ENCODE data around the gene ICA1L.

The ICA1L gene

DNA sequence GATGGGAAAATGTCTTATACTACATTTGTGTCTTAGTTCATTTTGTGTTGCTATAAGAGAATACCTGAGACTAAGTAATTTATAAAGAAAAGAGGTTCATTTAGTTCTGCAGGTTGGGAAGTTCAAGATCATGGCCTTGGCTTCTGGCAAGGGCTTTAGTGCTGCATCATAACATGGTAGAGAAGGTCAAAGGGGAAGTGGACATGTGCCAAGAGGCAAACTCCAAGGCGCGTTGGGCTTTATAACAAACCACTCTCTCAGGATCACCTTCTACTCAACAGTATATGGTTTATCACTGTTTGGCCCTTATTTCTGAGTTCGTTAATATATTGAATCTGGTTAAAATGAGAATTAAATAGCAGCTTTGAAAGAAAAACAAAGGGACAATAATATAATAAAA lies 58.2 kb downstream of the ICA1L start:
- TF ChIP-seq ZNF664 (tag by site-specific recombination; IDR thresholded peaks at IDR 0.05) (no peak), ZNF660 (tag by site-specific recombination; IDR thresholded peaks at IDR 0.05) (no peak), BCL11A (tag by site-specific recombination; IDR thresholded peaks at IDR 0.05; ENCODE audit: low read depth) (no peak), ZNF777 (tag by site-specific recombination; IDR thresholded peaks at IDR 0.05; ENCODE audit: borderline replicate concordance) (no peak), OSR2 (tag by site-specific recombination; IDR thresholded peaks at IDR 0.05) (no peak)
- TF ChIP-seq, protein P1, sequence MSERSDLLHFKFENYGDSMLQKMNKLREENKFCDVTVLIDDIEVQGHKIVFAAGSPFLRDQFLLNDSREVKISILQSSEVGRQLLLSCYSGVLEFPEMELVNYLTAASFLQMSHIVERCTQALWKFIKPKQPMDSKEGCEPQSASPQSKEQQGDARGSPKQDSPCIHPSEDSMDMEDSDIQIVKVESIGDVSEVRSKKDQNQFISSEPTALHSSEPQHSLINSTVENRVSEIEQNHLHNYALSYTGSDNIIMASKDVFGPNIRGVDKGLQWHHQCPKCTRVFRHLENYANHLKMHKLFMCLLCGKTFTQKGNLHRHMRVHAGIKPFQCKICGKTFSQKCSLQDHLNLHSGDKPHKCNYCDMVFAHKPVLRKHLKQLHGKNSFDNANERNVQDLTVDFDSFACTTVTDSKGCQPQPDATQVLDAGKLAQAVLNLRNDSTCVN (tag by site-specific recombination; optimal IDR thresholded peaks at IDR 0.05): no peak
- TF ChIP-seq, protein P2, sequence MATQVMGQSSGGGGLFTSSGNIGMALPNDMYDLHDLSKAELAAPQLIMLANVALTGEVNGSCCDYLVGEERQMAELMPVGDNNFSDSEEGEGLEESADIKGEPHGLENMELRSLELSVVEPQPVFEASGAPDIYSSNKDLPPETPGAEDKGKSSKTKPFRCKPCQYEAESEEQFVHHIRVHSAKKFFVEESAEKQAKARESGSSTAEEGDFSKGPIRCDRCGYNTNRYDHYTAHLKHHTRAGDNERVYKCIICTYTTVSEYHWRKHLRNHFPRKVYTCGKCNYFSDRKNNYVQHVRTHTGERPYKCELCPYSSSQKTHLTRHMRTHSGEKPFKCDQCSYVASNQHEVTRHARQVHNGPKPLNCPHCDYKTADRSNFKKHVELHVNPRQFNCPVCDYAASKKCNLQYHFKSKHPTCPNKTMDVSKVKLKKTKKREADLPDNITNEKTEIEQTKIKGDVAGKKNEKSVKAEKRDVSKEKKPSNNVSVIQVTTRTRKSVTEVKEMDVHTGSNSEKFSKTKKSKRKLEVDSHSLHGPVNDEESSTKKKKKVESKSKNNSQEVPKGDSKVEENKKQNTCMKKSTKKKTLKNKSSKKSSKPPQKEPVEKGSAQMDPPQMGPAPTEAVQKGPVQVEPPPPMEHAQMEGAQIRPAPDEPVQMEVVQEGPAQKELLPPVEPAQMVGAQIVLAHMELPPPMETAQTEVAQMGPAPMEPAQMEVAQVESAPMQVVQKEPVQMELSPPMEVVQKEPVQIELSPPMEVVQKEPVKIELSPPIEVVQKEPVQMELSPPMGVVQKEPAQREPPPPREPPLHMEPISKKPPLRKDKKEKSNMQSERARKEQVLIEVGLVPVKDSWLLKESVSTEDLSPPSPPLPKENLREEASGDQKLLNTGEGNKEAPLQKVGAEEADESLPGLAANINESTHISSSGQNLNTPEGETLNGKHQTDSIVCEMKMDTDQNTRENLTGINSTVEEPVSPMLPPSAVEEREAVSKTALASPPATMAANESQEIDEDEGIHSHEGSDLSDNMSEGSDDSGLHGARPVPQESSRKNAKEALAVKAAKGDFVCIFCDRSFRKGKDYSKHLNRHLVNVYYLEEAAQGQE (tag by site-specific recombination; IDR thresholded peaks at IDR 0.05): no peak
- CTCF ChIA-PET: no interaction called here
- POLR2A ChIA-PET: no interaction called here
- Histone ChIP-seq H3K36me3 (ENCODE audit: control insufficient read depth in 2 of 2, insufficient read depth in 1 of 2, low read length in 2 of 2) (peaks cover 0 to 11% of the 10 kb centered on the region in 2 experiments; a peak in 1 of 3 replicates), H3K27ac (ENCODE audit: extremely low read depth, low read depth, low read length) (no peak overlapping the region), H3K4me3 (ENCODE audit: low read depth, low read length) (no peak overlapping the region), H3K9me3 (ENCODE audit: control insufficient read depth, insufficient read depth, low read depth, low read length) (no peaks in the 10 kb centered on the region), H3K4me1 (ENCODE audit: control insufficient read depth, insufficient read depth, low read length) (no peaks in the 10 kb centered on the region)

DNA sequence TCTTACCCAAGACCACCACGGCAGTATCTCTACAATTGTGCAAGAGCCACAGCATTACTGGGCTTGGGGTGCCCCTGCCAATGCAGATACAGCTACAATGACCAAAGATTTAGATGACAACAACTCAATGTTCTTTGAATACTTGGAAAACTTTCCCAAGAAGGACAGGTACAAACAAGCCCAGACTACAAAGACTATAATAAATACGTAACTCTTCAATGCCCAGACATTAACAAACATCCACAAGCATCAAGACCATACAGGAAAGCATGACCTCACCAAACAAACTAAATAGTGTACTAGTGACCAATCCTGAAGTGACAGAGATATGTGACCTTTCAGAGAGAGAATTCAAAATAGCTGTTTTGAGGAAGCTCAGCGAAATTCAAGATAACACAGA lies 62.8 kb downstream of the ICA1L start:
- H3K9me3 ChIP-seq (ENCODE audit: control insufficient read depth, insufficient read depth, low read depth, low read length): no peaks in the 10 kb centered on the region
- POLR2A ChIA-PET: interaction anchor here (0.8 kb wide), 1 partner anchor 12 kb away, joined by 4 read pairs; no protein-coding TSS in a partner anchor
- peaks cover 0 to 4% of the 10 kb centered on the region in 2 experiments; a peak in 1 of 3 replicates for H3K36me3 ChIP-seq (ENCODE audit: control insufficient read depth in 2 of 2, insufficient read depth in 1 of 2, low read length in 2 of 2)
- no peak overlapping the region for H3K4me3 ChIP-seq (ENCODE audit: low read depth, low read length)
- no peak overlapping the region for H3K27ac ChIP-seq (ENCODE audit: extremely low read depth, low read depth, low read length)
- H3K4me1 ChIP-seq (ENCODE audit: control insufficient read depth, insufficient read depth, low read length): no peaks in the 10 kb centered on the region
- CTCF ChIA-PET: no interaction called here
- TF ChIP-seq, protein P3, sequence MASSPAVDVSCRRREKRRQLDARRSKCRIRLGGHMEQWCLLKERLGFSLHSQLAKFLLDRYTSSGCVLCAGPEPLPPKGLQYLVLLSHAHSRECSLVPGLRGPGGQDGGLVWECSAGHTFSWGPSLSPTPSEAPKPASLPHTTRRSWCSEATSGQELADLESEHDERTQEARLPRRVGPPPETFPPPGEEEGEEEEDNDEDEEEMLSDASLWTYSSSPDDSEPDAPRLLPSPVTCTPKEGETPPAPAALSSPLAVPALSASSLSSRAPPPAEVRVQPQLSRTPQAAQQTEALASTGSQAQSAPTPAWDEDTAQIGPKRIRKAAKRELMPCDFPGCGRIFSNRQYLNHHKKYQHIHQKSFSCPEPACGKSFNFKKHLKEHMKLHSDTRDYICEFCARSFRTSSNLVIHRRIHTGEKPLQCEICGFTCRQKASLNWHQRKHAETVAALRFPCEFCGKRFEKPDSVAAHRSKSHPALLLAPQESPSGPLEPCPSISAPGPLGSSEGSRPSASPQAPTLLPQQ (tag by site-specific recombination; IDR thresholded peaks at IDR 0.05): no peak
- no peak for TF ChIP-seq ZNF211 (tag by site-specific recombination; IDR thresholded peaks at IDR 0.05; ENCODE audit: low read depth)
- TF ChIP-seq OSR2 (tag by site-specific recombination; IDR thresholded peaks at IDR 0.05): no peak
- TF ChIP-seq, protein P4, sequence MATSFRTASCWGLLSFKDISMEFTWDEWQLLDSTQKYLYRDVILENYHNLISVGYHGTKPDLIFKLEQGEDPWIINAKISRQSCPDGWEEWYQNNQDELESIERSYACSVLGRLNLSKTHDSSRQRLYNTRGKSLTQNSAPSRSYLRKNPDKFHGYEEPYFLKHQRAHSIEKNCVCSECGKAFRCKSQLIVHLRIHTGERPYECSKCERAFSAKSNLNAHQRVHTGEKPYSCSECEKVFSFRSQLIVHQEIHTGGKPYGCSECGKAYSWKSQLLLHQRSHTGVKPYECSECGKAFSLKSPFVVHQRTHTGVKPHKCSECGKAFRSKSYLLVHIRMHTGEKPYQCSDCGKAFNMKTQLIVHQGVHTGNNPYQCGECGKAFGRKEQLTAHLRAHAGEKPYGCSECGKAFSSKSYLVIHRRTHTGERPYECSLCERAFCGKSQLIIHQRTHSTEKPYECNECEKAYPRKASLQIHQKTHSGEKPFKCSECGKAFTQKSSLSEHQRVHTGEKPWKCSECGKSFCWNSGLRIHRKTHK (tag by site-specific recombination; IDR thresholded peaks at IDR 0.05): no peak
- no peak for TF ChIP-seq ZNF202 (tag by site-specific recombination; IDR thresholded peaks at IDR 0.05; ENCODE audit: borderline replicate concordance)
- no peak for TF ChIP-seq ZNF239 (tag by site-specific recombination; IDR thresholded peaks at IDR 0.05)
- no peak for TF ChIP-seq ZNF391 (tag by site-specific recombination; IDR thresholded peaks at IDR 0.05; ENCODE audit: borderline replicate concordance, low read depth)
- TF ChIP-seq ZNF114 (tag by site-specific recombination; IDR thresholded peaks at IDR 0.05): no peak
- TF ChIP-seq ZNF548 (tag by site-specific recombination; IDR thresholded peaks at IDR 0.05): no peak
- TF ChIP-seq, protein P5, sequence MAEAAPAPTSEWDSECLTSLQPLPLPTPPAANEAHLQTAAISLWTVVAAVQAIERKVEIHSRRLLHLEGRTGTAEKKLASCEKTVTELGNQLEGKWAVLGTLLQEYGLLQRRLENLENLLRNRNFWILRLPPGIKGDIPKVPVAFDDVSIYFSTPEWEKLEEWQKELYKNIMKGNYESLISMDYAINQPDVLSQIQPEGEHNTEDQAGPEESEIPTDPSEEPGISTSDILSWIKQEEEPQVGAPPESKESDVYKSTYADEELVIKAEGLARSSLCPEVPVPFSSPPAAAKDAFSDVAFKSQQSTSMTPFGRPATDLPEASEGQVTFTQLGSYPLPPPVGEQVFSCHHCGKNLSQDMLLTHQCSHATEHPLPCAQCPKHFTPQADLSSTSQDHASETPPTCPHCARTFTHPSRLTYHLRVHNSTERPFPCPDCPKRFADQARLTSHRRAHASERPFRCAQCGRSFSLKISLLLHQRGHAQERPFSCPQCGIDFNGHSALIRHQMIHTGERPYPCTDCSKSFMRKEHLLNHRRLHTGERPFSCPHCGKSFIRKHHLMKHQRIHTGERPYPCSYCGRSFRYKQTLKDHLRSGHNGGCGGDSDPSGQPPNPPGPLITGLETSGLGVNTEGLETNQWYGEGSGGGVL (tag by site-specific recombination; IDR thresholded peaks at IDR 0.05): no peak
- no peak for TF ChIP-seq FEZF1 (tag by site-specific recombination; IDR thresholded peaks at IDR 0.05)
- TF ChIP-seq ZNF48 (tag by site-specific recombination; IDR thresholded peaks at IDR 0.05): no peak
- no peak for TF ChIP-seq ZNF404 (tag by site-specific recombination; IDR thresholded peaks at IDR 0.05)
- no peak for TF ChIP-seq SP7 (tag by site-specific recombination; IDR thresholded peaks at IDR 0.05)
- no peak for TF ChIP-seq ZNF132 (tag by site-specific recombination; IDR thresholded peaks at IDR 0.05; ENCODE audit: borderline replicate concordance)
- TF ChIP-seq, protein P6, sequence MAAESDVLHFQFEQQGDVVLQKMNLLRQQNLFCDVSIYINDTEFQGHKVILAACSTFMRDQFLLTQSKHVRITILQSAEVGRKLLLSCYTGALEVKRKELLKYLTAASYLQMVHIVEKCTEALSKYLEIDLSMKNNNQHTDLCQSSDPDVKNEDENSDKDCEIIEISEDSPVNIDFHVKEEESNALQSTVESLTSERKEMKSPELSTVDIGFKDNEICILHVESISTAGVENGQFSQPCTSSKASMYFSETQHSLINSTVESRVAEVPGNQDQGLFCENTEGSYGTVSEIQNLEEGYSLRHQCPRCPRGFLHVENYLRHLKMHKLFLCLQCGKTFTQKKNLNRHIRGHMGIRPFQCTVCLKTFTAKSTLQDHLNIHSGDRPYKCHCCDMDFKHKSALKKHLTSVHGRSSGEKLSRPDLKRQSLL (tag by site-specific recombination; IDR thresholded peaks at IDR 0.05): no peak
- TF ChIP-seq ZNF658 (tag by site-specific recombination; IDR thresholded peaks at IDR 0.05): no peak
- no peak for TF ChIP-seq ZNF366 (tag by site-specific recombination; conservative IDR thresholded peaks at IDR 0.05)
- no peak for TF ChIP-seq SCRT2 (tag by site-specific recombination; IDR thresholded peaks at IDR 0.05)

Data from HEK293 (cell line).